ENCODE results near the gene FBLIM1. TPM values are rescaled to one million over a fixed set of nuclear protein-coding genes. Genes with fewer than 3 reads are reported as not detected.

FBLIM1 gene
- 91.0 TPM for total RNA-seq

DNA sequence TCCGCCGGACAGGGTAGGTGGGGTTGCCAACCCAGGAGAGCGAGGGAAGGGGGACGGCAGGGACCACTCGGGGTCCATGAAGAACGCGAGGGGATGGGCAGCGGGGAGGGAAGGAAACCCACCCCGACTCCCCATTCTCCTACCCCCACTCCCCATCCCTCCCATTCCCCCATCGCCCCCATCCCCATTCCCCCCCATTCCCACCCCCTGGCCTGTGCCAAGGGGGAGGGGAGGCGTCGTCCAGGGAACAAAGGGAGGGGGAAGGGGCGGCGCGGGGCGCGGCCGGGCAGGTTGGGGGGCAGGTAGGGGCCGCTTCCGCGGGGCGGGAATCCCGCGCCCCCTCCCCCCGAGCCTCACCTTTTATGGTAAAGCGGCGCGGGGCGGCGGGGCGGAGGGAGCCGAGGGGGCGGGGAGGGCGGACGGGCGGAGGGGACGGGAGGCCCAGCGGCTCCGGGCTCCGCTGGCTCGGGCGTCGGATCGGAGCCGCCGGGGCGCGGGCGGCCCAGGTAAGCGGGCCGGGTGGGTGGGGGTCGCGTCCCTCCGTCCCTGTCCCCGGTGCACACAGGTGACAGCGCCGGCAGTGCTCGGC lies at the start of gene FBLIM1:
Gene FBLIM1, plus strand, starts transcription at position 453 of the 589 bp plus-strand sequence. CDS start 6,189 bp downstream, outside the sequence.

DNA sequence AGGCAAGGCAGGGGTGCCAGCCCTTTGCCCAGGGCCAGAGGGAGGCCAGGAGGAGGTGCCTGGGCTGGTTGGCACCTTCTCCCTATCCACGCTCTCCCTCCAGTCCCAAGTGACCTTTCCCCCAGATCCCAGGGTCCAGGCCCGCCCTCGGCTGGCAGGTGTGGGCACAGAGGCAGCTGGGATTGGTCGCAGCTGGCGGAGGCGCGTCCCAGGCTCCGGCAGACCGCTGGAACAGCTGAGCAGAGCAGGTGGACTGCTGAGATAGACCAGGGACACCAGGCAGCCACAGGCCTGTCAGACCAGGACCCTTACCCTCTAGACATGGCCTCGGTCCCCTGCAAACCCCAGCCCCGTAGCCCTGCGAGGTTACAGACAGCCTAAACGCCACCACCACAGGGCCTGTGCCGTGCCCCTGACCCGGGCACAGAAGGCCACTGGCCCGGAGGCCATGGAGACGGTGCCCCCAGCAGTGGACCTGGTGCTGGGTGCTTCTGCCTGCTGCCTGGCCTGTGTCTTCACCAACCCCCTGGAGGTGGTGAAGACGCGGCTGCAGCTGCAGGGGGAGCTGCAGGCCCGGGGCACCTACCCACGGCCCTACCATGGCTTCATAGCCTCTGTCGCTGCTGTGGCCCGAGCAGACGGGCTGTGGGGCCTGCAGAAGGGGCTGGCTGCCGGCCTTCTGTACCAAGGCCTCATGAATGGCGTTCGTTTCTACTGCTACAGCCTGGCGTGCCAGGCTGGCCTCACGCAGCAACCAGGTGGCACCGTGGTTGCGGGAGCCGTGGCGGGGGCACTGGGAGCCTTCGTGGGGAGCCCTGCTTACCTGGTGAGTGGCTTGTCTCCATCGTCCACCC lies 22.3 kb upstream of the FBLIM1 start, which contains the start of gene SLC25A34:
Gene SLC25A34, plus strand, starts transcription at position 221 of the 854 bp plus-strand sequence. Its CDS starts 228 bp downstream, at position 449.

DNA sequence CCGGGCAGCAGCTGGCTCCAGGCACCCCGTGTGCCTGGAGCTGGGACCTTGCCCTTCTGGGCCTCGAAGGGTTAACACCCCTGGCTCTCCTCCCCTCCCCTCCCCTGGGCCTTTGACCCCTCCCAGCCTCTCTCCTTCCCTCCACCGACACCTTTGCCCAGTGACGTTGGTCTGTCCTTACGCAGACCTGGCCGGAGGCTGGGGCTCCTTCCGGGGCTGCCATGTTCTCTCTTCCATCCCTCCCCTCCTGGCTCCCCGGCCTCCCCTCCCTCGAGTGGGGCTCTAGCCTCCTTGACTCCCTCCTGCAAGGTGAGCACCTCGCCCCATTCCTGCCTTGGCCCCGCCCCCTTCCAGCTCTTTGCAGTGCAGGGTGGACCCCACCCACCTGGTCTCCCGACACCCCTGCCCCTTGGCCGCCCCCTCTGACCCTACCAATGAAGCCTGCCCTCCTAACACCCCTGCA lies 16.2 kb upstream of the FBLIM1 start, which contains the start of gene TMEM82:
Gene TMEM82, plus strand, starts transcription at position 161 of the 463 bp plus-strand sequence. Its CDS starts 61 bp downstream, at position 222.

GRCh38 chr1:15807549-15807948 lies 49.0 kb downstream of the FBLIM1 start, which contains the start of gene UQCRHL:
UQCRHL (minus strand) TSS chr1:15807649; CDS start chr1:15807649, 0 bp downstream.

Other genes starting within 250 kb of the FBLIM1 start
- gene CASP9, start 234.6 kb upstream of the FBLIM1 start, total RNA-seq: 33.8 TPM
- 19.3 TPM for gene DNAJC16, start 231.9 kb upstream of the FBLIM1 start, total RNA-seq
- 20.6 TPM for gene AGMAT, start 173.7 kb upstream of the FBLIM1 start, total RNA-seq
- 55.6 TPM for gene DDI2, start 141.3 kb upstream of the FBLIM1 start, total RNA-seq
- 53.5 TPM for gene PLEKHM2, start 74.5 kb upstream of the FBLIM1 start, total RNA-seq
- gene SLC25A34, start 22.5 kb upstream of the FBLIM1 start, total RNA-seq: 3.4 TPM
- 2.5 TPM for gene TMEM82, start 16.3 kb upstream of the FBLIM1 start, total RNA-seq
- 4.7 TPM for gene UQCRHL, start 48.9 kb downstream of the FBLIM1 start, total RNA-seq
- 59.6 TPM for gene SPEN, start 88.9 kb downstream of the FBLIM1 start, total RNA-seq
- 36.6 TPM for gene ZBTB17, start 217.3 kb downstream of the FBLIM1 start, total RNA-seq
- 0.12 TPM for gene SRARP, start 245.4 kb downstream of the FBLIM1 start, total RNA-seq

Data from metanephros (tissue), 1 donor.